WTC11 (cell line): ENCODE data around the gene MRPS18B. TPM values are rescaled to one million over a fixed set of nuclear protein-coding genes. Genes with fewer than 3 reads are reported as not detected.
A peak's percentile ranks its signal among the peaks of the same experiment; 100 is the strongest.

ENCODE experiments used
- ATAC-seq: fragments of 200-7000 bp; cut with Tn5 transposase; 2 replicates; pipeline ENCODE4 v1.10.0; 2021; ENCODE audit warnings: mild to moderate bottlenecking, moderate library complexity
- CTCF ChIA-PET: fragments of 300-600 bp; sonication (Branson Sonifier 250); formaldehyde crosslinking; loops from one replicate; lab custom pipeline; 2021; ENCODE audit warnings: antibody characterized with exemption; lab: Charles Lee
- POLR2A ChIA-PET: fragments of 350-600 bp; sonication (Branson Sonifier 250); formaldehyde crosslinking; loops from one replicate; lab custom pipeline; 2021; ENCODE audit warnings: antibody characterized with exemption; lab: Charles Lee
- DNase-seq: peaks from one replicate; pipeline ENCODE4 v3.0.0; 2021; ENCODE audit warnings: low spot score
- H3K27ac Mint-ChIP-seq: 2 replicates; pipeline ENCODE4 v1.8.0; 2021; ENCODE audit warnings: mixed read lengths
- H3K27me3 Mint-ChIP-seq: 2 replicates; pipeline ENCODE4 v1.8.0; 2021; ENCODE audit warnings: low read depth, mild to moderate bottlenecking, moderate library complexity, mixed read lengths
- H3K36me3 Mint-ChIP-seq: 2 replicates; pipeline ENCODE4 v1.8.0; 2021; ENCODE audit warnings: mixed read lengths
- H3K4me1 Mint-ChIP-seq: 2 replicates; pipeline ENCODE4 v1.8.0; 2022; ENCODE audit warnings: mixed read lengths
- H3K4me3 Mint-ChIP-seq: 2 replicates; pipeline ENCODE4 v1.8.0; 2021; ENCODE audit warnings: mild to moderate bottlenecking, moderate library complexity, mixed read lengths
- H3K9me3 Mint-ChIP-seq: 2 replicates; pipeline ENCODE4 v1.8.0; 2021; ENCODE audit warnings: mixed read lengths
- CREB1 ChIP-seq: sonication (generic); formaldehyde crosslinking; IDR thresholded peaks from 2 replicates; pipeline ENCODE4 v1.8.0; 2023; ENCODE audit warnings: mild to moderate bottlenecking, missing genetic modification reagents
- E2F5 ChIP-seq: sonication (generic); formaldehyde crosslinking; IDR thresholded peaks from 2 replicates; pipeline ENCODE4 v1.8.1; 2022; ENCODE audit warnings: mild to moderate bottlenecking, moderate library complexity, missing genetic modification reagents
- EMX1 ChIP-seq: fragments of 250-450 bp; sonication (Bioruptor Pico); IDR thresholded peaks from 2 replicates; pipeline ENCODE4 v1.8.0; 2021; ENCODE audit warnings: mild to moderate bottlenecking
- IRF2 ChIP-seq: sonication (generic); formaldehyde crosslinking; IDR thresholded peaks from 2 replicates; pipeline ENCODE4 v1.8.0; 2022; ENCODE audit warnings: low read depth, missing genetic modification reagents, borderline replicate concordance
- NR1H2 ChIP-seq: sonication (generic); formaldehyde crosslinking; IDR thresholded peaks from 2 replicates; pipeline ENCODE4 v1.9.0; 2021; ENCODE audit warnings: mild to moderate bottlenecking, moderate library complexity, missing genetic modification reagents
- NR2C2 ChIP-seq: sonication (generic); formaldehyde crosslinking; IDR thresholded peaks from 2 replicates; pipeline ENCODE4 v1.8.0; 2022; ENCODE audit warnings: mild to moderate bottlenecking, missing genetic modification reagents
- PRRX2 ChIP-seq: fragments of 250-450 bp; sonication (Bioruptor Pico); IDR thresholded peaks from 2 replicates; pipeline ENCODE4 v1.8.0; 2021; ENCODE audit warnings: mild to moderate bottlenecking
- SP1 ChIP-seq: sonication (generic); formaldehyde crosslinking; conservative IDR thresholded peaks from 2 replicates; pipeline ENCODE4 v1.8.1; 2022; ENCODE audit warnings: missing genetic modification reagents
- ZNF121 ChIP-seq: sonication (generic); formaldehyde crosslinking; IDR thresholded peaks from 2 replicates; pipeline ENCODE4 v1.8.0; 2023; ENCODE audit warnings: missing genetic modification reagents
- ZNF138 ChIP-seq: sonication (generic); formaldehyde crosslinking; conservative IDR thresholded peaks from 2 replicates; pipeline ENCODE4 v1.8.1; 2022; ENCODE audit warnings: mild to moderate bottlenecking, moderate library complexity, missing genetic modification reagents
- ZNF219 ChIP-seq: sonication (generic); formaldehyde crosslinking; IDR thresholded peaks from 2 replicates; pipeline ENCODE4 v1.8.0; 2023; ENCODE audit warnings: missing genetic modification reagents, mild to moderate bottlenecking, borderline replicate concordance
- ZNF317 ChIP-seq: sonication (generic); formaldehyde crosslinking; IDR thresholded peaks from 2 replicates; pipeline ENCODE4 v1.8.1; 2023; ENCODE audit warnings: low read depth, mild to moderate bottlenecking, moderate library complexity, missing genetic modification reagents, borderline replicate concordance
- ZSCAN18 ChIP-seq: fragments of 250-450 bp; sonication (Bioruptor Pico); IDR thresholded peaks from 2 replicates; pipeline ENCODE4 v2.1.2; 2022; ENCODE audit warnings: mild to moderate bottlenecking, moderate library complexity
- total RNA-seq: library from RNA; stranded (reverse); gene quantifications from 3 replicates; pipeline ENCODE4 v1.2.3, GENCODE V29; 2021
- TF ChIP-seq, protein P1 (sequence below): sonication (generic); formaldehyde crosslinking; IDR thresholded peaks from 2 replicates; pipeline ENCODE4 v1.8.0; 2022; ENCODE audit warnings: mild to moderate bottlenecking, missing genetic modification reagents
- TF ChIP-seq, protein P2 (sequence below): sonication (generic); formaldehyde crosslinking; IDR thresholded peaks from 2 replicates; pipeline ENCODE4 v1.8.1; 2023; ENCODE audit warnings: mild to moderate bottlenecking, missing genetic modification reagents, borderline replicate concordance

MRPS18B gene
- total RNA-seq, 1 experiment from 2014 or later, result 67.8 TPM

- H3K27ac Mint-ChIP-seq, result peak overlapping the region; percentile 17
- TF ChIP-seq PRRX2 (no peak), ZNF138 (CRISPR knock-in tag) (no peak), NR1H2 (CRISPR knock-in tag) (no peak), IRF2 (no peak), ZNF121 (CRISPR knock-in tag) (no peak), ZNF317 (CRISPR knock-in tag) (no peak), E2F5 (no peak), ZNF219 (CRISPR knock-in tag) (no peak), ZSCAN18 (no peak), SP1 (CRISPR knock-in tag) (no peak), CREB1 (CRISPR knock-in tag) (no peak)
- TF ChIP-seq, protein P1, sequence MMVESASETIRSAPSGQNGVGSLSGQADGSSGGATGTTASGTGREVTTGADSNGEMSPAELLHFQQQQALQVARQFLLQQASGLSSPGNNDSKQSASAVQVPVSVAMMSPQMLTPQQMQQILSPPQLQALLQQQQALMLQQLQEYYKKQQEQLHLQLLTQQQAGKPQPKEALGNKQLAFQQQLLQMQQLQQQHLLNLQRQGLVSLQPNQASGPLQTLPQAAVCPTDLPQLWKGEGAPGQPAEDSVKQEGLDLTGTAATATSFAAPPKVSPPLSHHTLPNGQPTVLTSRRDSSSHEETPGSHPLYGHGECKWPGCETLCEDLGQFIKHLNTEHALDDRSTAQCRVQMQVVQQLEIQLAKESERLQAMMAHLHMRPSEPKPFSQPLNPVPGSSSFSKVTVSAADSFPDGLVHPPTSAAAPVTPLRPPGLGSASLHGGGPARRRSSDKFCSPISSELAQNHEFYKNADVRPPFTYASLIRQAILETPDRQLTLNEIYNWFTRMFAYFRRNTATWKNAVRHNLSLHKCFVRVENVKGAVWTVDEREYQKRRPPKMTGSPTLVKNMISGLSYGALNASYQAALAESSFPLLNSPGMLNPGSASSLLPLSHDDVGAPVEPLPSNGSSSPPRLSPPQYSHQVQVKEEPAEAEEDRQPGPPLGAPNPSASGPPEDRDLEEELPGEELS (CRISPR knock-in tag), result no peak
- TF ChIP-seq, protein P2, sequence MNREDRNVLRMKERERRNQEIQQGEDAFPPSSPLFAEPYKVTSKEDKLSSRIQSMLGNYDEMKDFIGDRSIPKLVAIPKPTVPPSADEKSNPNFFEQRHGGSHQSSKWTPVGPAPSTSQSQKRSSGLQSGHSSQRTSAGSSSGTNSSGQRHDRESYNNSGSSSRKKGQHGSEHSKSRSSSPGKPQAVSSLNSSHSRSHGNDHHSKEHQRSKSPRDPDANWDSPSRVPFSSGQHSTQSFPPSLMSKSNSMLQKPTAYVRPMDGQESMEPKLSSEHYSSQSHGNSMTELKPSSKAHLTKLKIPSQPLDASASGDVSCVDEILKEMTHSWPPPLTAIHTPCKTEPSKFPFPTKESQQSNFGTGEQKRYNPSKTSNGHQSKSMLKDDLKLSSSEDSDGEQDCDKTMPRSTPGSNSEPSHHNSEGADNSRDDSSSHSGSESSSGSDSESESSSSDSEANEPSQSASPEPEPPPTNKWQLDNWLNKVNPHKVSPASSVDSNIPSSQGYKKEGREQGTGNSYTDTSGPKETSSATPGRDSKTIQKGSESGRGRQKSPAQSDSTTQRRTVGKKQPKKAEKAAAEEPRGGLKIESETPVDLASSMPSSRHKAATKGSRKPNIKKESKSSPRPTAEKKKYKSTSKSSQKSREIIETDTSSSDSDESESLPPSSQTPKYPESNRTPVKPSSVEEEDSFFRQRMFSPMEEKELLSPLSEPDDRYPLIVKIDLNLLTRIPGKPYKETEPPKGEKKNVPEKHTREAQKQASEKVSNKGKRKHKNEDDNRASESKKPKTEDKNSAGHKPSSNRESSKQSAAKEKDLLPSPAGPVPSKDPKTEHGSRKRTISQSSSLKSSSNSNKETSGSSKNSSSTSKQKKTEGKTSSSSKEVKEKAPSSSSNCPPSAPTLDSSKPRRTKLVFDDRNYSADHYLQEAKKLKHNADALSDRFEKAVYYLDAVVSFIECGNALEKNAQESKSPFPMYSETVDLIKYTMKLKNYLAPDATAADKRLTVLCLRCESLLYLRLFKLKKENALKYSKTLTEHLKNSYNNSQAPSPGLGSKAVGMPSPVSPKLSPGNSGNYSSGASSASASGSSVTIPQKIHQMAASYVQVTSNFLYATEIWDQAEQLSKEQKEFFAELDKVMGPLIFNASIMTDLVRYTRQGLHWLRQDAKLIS (CRISPR knock-in tag), result no peak
- DNase-seq (no peak), ATAC-seq (no peak)
- H3K36me3 Mint-ChIP-seq, result peaks cover 71% of the 10 kb centered on the region
- no peaks in the 10 kb centered on the region for H3K9me3 Mint-ChIP-seq
- ChIA-PET POLR2A (interaction anchor here (1.2 to 1.4 kb wide), 3 partner anchors 11 to 76 kb away, joined by 3 to 6 read pairs (median 5); no protein-coding TSS in a partner anchor), CTCF (interaction anchor here (1.0 to 2.6 kb wide), 4 partner anchors 13 to 127 kb away, joined by 3 to 13 read pairs (median 4); no protein-coding TSS in a partner anchor)
- no peak overlapping the region for H3K4me3 Mint-ChIP-seq
- no peaks in the 10 kb centered on the region for H3K27me3 Mint-ChIP-seq
- peaks cover 33% of the 10 kb centered on the region for H3K4me1 Mint-ChIP-seq
Measured at GRCh38 chr6:30611150-30611855, 6.3 kb upstream of the MRPS18B start.

GRCh38 chr6:30611856-30612194 is 5.8 kb upstream of the MRPS18B start:
- Mint-ChIP-seq H3K27ac (peak overlapping the region; percentile 10), H3K9me3 (no peaks in the 10 kb centered on the region), H3K36me3 (peaks cover 71% of the 10 kb centered on the region), H3K4me3 (no peak overlapping the region), H3K4me1 (peaks cover 33% of the 10 kb centered on the region), H3K27me3 (no peaks in the 10 kb centered on the region)
- CTCF ChIA-PET, result interaction anchor here (0.9 to 2.6 kb wide), 6 partner anchors 15 to 158 kb away, joined by 3 to 13 read pairs (median 7); partner anchors contain the start of genes DHX16 and MDC1
- TF ChIP-seq EMX1 (CRISPR knock-in tag) (0 out of 2 replicates have a peak, but pooled peaks have one; percentile 27), NR2C2 (CRISPR knock-in tag) (no peak)
- DNase-seq (no peak), ATAC-seq (no peak)
- POLR2A ChIA-PET, result interaction anchor here (1.1 to 1.6 kb wide), 3 partner anchors 11 to 41 kb away, joined by 4 to 8 read pairs (median 6); partner anchors contain the start of gene ABCF1
